Karpas-422 (cell line): ENCODE measurements around the gene EEFSEC. TPM values are rescaled to one million over a fixed set of nuclear protein-coding genes. Genes with fewer than 3 reads are reported as not detected.

Source experiments
- DNase-seq: peaks from one replicate; pipeline ENCODE4 v3.0.0-alpha.2; 2015
- H2AFZ ChIP-seq: fragments of 200-600 bp; sonication (generic); 2 replicates; pipeline ENCODE4 v1.6.1; 2014; ENCODE audit warnings: antibody characterized with exemption, low read length, mixed read lengths
- H3K27ac ChIP-seq: fragments of 200-600 bp; sonication (generic); 2 replicates; pipeline ENCODE4 v1.5.1; 2014; ENCODE audit warnings: mild to moderate bottlenecking, low read length, moderate library complexity
- H3K27me3 ChIP-seq: fragments of 200-600 bp; sonication (generic); 2 replicates; pipeline ENCODE4 v1.6.1; 2014; ENCODE audit warnings: low read length, mixed read lengths
- H3K36me3 ChIP-seq: fragments of 200-600 bp; sonication (generic); 2 replicates; pipeline ENCODE4 v1.6.1; 2014; ENCODE audit warnings: low read length, mixed read lengths; ENCODE audit not compliant: insufficient read depth
- H3K4me1 ChIP-seq: fragments of 200-600 bp; sonication (generic); 2 replicates; pipeline ENCODE4 v1.6.1; 2014; ENCODE audit warnings: mild to moderate bottlenecking, low read length, mixed read lengths
- H3K4me2 ChIP-seq: fragments of 200-600 bp; sonication (generic); 2 replicates; pipeline ENCODE4 v1.6.1; 2014; ENCODE audit warnings: low read length, low read depth, mild to moderate bottlenecking; ENCODE audit not compliant: poor library complexity, severe bottlenecking
- H3K4me3 ChIP-seq: fragments of 200-600 bp; sonication (generic); 2 replicates; pipeline ENCODE4 v1.5.1; 2014; ENCODE audit warnings: mild to moderate bottlenecking, antibody characterized with exemption, low read length, mixed read lengths
- H3K79me2 ChIP-seq: fragments of 200-600 bp; sonication (generic); 2 replicates; pipeline ENCODE4 v1.6.1; 2014; ENCODE audit warnings: mild to moderate bottlenecking, low read length, mixed read lengths
- H3K9ac ChIP-seq: fragments of 200-600 bp; sonication (generic); 2 replicates; pipeline ENCODE4 v1.6.0; 2014; ENCODE audit warnings: low read length
- H3K9me2 ChIP-seq: fragments of 200-600 bp; sonication (generic), shearing (Covaris generic); replicated peaks from 2 replicates; pipeline ENCODE4 v1.6.0; 2014; ENCODE audit warnings: mild to moderate bottlenecking, low read length, moderate library complexity; ENCODE audit not compliant: insufficient read depth
- H3K9me3 ChIP-seq: fragments of 300-700, 200-600 bp; sonication (generic); 2 replicates; pipeline ENCODE4 v1.6.1; 2014; ENCODE audit warnings: low read length, mixed read lengths
- H4K20me1 ChIP-seq: fragments of 200-600 bp; sonication (generic); 2 replicates; pipeline ENCODE4 v1.6.1; 2014; ENCODE audit warnings: mild to moderate bottlenecking, antibody characterized with exemption, low read length, low read depth; ENCODE audit not compliant: insufficient read depth
- total RNA-seq: library from RNA; depleted of rRNA; stranded (reverse); fragments of >200 nt; shearing (Covaris generic); gene quantifications from 2 replicates; pipeline ENCODE4 v1.2.3, GENCODE V29; 2014; ENCODE audit warnings: low replicate concordance

The EEFSEC gene
- total RNA-seq, 1 experiment from 2014 or later: 10.1 TPM

DNA sequence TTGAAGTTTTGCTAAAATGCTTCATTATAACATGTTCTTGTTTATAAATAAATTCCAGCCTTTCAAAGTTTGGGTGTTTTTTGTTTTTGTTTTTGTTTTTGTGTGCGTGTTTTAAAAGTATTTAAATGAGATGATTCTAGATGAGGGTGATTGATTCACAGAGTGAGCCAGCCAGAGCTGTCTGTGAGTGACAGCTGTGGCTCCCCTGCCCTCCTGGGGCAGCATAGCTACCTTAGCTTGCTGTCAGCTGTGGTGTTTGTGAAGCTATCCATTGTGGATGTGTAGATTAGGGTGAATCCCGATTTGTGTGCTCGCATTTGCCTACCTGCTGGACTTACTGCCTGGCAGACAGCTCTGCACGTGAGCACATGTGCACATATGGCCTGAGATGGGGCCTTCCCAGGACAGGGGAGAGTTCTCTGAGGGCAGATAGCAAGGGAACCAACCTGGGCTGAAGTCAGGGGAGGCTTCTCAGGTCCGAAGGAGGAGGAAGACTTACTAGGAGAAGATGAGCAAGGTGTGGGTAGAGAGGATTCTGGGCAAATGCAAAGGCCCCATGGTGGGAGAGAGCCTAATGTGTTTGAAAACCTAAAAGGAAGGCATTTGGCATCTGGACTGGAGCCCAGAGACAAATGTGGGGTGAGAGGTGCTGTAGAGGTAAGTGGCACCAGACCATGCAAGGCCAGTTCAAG lies 124.2 kb downstream of the EEFSEC start:
- Histone ChIP-seq H3K4me2 (no peak overlapping the region), H3K4me3 (no peak overlapping the region), H3K27ac (no peak overlapping the region), H3K27me3 (no peaks in the 10 kb centered on the region), H4K20me1 (no peaks in the 10 kb centered on the region), H3K4me1 (no peaks in the 10 kb centered on the region), H3K9ac (no peak overlapping the region), H3K9me2 (no peaks in the 10 kb centered on the region), H3K36me3 (no peaks in the 10 kb centered on the region), H3K79me2 (no peaks in the 10 kb centered on the region), H2AFZ (no peak overlapping the region), H3K9me3 (no peaks in the 10 kb centered on the region)
- DNase-seq: no peak

DNA sequence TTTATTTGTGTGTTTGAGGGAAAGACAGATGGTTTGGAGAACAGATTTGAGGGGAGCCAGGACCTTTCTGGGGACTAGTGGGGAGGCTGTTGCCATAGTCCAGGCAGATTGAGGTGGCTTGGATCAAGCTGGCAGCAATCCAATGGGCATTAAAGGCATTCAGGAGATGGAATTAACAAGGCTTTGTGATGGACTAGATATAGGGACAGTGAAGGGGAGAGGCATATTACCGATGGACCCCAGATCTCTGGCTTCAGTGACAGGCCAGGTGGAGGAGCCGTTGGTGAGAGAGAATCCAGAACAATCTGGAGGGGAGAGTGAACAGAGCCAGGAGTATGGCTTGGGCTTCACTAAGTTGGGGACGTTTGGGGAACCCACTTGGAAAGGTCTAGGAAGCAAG lies 124.8 kb downstream of the EEFSEC start:
- no peak overlapping the region for H3K4me2 ChIP-seq
- H3K4me3 ChIP-seq: no peak overlapping the region
- H3K9me3 ChIP-seq: no peaks in the 10 kb centered on the region
- no peak for DNase-seq
- H3K4me1 ChIP-seq: no peaks in the 10 kb centered on the region
- no peaks in the 10 kb centered on the region for H3K27me3 ChIP-seq
- H3K9ac ChIP-seq: no peak overlapping the region
- H3K36me3 ChIP-seq: no peaks in the 10 kb centered on the region
- no peaks in the 10 kb centered on the region for H3K79me2 ChIP-seq
- no peaks in the 10 kb centered on the region for H4K20me1 ChIP-seq
- no peak overlapping the region for H3K27ac ChIP-seq
- H2AFZ ChIP-seq: no peak overlapping the region
- H3K9me2 ChIP-seq: no peaks in the 10 kb centered on the region

DNA sequence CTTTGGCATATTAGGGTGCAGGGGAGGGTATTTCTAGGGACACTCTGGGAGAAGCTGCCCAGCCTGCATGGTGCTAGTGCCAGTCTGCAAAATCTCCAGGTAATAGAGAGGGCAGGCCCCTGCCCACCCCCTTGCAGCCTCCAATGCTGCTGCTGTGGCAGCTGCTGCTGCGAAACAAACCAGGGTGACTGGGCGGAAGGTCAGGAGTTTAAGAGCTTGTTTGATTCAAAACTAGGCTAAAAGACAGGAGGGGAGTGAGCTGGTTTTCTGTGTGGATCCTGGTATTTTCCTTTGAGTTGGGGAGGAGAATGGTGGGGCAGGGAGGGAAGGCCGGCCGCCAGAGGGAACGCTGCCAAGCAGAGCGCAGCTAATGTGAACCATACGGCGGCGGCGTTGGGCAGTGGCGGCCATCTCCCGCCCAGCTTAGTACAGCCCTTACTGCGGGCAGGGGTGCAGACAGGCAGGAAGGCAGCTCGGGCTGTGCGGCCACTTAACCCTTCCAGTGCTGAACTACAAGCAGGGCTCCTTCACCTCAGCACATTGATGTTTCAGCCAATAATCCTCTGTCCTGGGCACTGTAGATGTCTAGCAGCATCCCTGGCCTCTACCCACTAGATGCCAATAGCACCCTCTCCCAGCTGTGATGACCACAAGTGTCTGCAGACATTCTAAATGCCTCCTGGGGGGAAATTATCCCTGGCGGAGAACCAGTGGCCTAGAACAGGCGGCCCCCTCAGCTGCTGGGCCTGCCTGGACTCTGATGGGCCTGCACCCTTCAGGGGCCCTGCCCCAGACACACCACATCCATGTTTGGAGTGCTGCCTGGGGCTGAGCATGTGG lies 125.7 kb downstream of the EEFSEC start:
- H3K4me1 ChIP-seq: no peaks in the 10 kb centered on the region
- H3K79me2 ChIP-seq: no peaks in the 10 kb centered on the region
- no peak overlapping the region for H3K4me2 ChIP-seq
- H3K27ac ChIP-seq: no peak overlapping the region
- H3K9me2 ChIP-seq: no peaks in the 10 kb centered on the region
- no peaks in the 10 kb centered on the region for H4K20me1 ChIP-seq
- H3K4me3 ChIP-seq: no peak overlapping the region
- no peaks in the 10 kb centered on the region for H3K27me3 ChIP-seq
- H3K36me3 ChIP-seq: no peaks in the 10 kb centered on the region
- H3K9me3 ChIP-seq: no peaks in the 10 kb centered on the region
- DNase-seq: no peak
- no peak overlapping the region for H2AFZ ChIP-seq
- no peak overlapping the region for H3K9ac ChIP-seq

DNA sequence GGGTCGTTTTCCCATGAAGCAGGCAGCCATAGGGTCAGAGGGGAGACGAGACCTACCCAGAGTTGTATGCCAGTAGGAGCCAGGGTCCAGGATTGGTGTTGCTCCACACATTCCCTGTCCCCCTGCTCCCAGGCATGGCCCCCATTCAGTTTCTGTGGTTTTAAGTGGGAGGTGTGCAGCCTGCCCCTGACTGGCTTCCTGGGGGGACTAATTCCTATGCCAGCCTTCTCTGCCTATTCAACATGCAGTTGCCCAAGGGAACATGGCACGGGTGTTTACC lies 126.3 kb downstream of the EEFSEC start:
- no peaks in the 10 kb centered on the region for H3K4me1 ChIP-seq
- H3K9me3 ChIP-seq: no peaks in the 10 kb centered on the region
- H3K4me3 ChIP-seq: no peak overlapping the region
- no peak for DNase-seq
- H3K4me2 ChIP-seq: no peak overlapping the region
- no peak overlapping the region for H3K27ac ChIP-seq
- no peaks in the 10 kb centered on the region for H3K27me3 ChIP-seq
- no peaks in the 10 kb centered on the region for H3K9me2 ChIP-seq
- H3K79me2 ChIP-seq: no peaks in the 10 kb centered on the region
- no peaks in the 10 kb centered on the region for H4K20me1 ChIP-seq
- no peak overlapping the region for H3K9ac ChIP-seq
- H2AFZ ChIP-seq: no peak overlapping the region
- no peaks in the 10 kb centered on the region for H3K36me3 ChIP-seq

DNA sequence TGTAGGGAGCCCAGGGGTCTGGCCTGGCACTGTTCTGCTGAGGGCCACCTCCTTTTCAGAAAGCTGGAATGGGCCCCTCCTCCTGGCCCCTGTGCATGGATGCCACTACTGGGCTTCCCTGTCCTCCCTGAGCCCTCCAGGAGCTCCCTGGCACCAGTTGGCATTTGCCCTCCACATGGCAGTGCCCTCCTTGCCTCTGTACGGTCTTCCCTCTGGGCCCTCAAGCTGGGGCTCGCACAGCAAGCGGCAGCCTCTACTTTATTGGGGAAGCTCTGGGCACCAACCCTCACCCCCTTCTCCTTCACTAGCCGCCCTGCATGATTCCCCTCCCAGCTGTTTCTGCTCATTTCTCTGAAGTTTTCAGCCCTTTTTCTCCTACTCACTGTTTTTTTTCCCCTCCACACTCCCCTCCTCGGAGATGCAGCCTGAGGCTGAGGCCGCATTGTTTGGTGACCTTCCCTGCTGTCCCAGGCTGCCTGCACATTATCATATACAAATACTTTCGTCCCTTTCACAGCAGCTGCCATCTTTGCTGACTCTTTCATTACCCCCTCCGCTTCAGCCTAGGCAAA lies 127.3 kb downstream of the EEFSEC start:
- no peaks in the 10 kb centered on the region for H3K4me1 ChIP-seq
- DNase-seq: no peak
- no peak overlapping the region for H3K4me2 ChIP-seq
- no peaks in the 10 kb centered on the region for H3K27me3 ChIP-seq
- no peaks in the 10 kb centered on the region for H3K9me3 ChIP-seq
- H2AFZ ChIP-seq: no peak overlapping the region
- no peaks in the 10 kb centered on the region for H4K20me1 ChIP-seq
- no peak overlapping the region for H3K9ac ChIP-seq
- H3K4me3 ChIP-seq: no peak overlapping the region
- H3K9me2 ChIP-seq: no peaks in the 10 kb centered on the region
- no peaks in the 10 kb centered on the region for H3K79me2 ChIP-seq
- no peak overlapping the region for H3K27ac ChIP-seq
- H3K36me3 ChIP-seq: no peaks in the 10 kb centered on the region

DNA sequence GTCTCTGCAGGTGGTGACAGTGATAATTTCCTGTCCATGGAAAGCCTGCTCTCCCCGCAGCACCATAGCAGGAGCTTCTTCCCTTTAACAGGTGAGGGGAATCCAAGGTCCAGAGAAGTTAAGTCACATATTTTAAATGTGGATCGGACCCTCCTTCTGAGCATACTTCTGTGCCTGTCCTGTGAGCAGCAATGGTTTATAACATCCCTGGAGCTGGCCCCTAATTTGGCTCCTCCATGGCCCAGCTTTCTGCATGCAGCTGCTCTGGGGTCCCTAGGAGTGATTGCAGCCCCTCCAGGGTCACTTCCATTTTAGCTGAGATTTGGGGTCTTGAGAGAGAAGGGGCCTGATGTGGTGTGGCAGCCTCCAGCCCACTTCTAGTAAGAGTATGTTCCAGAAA lies 127.8 kb downstream of the EEFSEC start:
- no peak for DNase-seq
- H3K9ac ChIP-seq: no peak overlapping the region
- no peaks in the 10 kb centered on the region for H3K9me2 ChIP-seq

DNA sequence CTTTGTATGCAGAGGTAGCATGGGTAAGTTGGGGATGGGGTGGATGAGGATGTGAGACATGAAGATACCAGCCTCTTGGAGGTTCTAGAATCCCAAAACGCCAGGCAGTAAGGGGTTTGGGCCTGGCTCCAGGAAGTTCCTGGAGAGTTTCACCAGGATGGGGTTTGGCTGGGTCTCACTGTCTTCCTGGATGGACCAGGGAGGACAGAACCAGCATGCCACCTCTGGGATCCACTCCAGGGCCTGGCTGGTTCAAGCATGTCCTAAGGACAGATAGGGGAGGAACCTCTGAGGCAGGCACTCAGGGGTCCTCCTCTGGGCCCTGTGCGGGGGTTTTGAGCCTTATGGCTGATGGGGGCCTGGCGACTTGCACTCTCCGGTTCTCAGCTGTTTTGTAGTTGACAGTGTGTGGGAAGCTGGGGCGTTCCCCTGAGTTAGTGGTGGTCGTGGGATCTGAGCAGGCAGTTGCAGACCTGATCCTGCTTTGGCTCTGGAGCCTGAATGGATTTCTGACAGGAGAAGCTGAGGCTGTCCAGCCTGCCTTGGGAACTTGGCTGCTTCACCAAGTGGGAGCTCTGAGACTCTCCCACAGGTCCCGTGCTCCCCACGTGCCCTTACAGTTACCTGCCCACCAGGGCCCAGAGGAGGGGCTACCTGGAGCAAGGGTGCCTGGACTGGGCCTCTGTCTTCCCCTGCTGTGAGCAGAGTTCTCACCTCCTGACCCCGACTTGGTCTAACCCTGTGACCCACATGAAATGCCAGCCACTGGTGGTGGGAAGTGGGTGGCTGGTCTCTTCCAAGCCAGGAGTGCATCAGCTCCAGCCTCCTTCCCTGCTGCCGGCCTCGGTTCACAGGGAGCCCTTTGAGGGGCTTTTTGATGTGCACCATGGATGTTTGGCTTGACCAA lies 128.4 kb downstream of the EEFSEC start:
- no peak overlapping the region for H3K27ac ChIP-seq
- H3K9me3 ChIP-seq: no peaks in the 10 kb centered on the region
- no peak overlapping the region for H3K4me2 ChIP-seq
- H3K27me3 ChIP-seq: no peaks in the 10 kb centered on the region
- no peak overlapping the region for H3K9ac ChIP-seq
- no peaks in the 10 kb centered on the region for H3K9me2 ChIP-seq
- H4K20me1 ChIP-seq: no peaks in the 10 kb centered on the region
- no peak overlapping the region for H2AFZ ChIP-seq
- H3K4me1 ChIP-seq: no peaks in the 10 kb centered on the region
- no peak for DNase-seq
- H3K36me3 ChIP-seq: no peaks in the 10 kb centered on the region
- H3K79me2 ChIP-seq: no peaks in the 10 kb centered on the region
- H3K4me3 ChIP-seq: no peak overlapping the region

More for the DNA sequence above, 127.8 kb downstream of the EEFSEC start:
- Histone ChIP-seq H3K79me2 (no peaks in the 10 kb centered on the region), H3K4me3 (no peak overlapping the region), H3K4me2 (no peak overlapping the region), H3K4me1 (no peaks in the 10 kb centered on the region), H3K36me3 (no peaks in the 10 kb centered on the region), H4K20me1 (no peaks in the 10 kb centered on the region), H3K27me3 (no peaks in the 10 kb centered on the region), H2AFZ (no peak overlapping the region), H3K9me3 (no peaks in the 10 kb centered on the region), H3K27ac (no peak overlapping the region)
